Anterior cingulate cortex (tissue), 58 donors: ENCODE data around the gene STK32C.

Source experiments
- DNase-seq, 58 donors: peaks; one replicate each; lab custom pipeline; 2025; lab: John Stamatoyannopoulos, UW

STK32C gene

GRCh38 chr10:132237871-132238270 lies 69.9 kb downstream of the STK32C start:
- peak in 5 of 58 donors; percentile 11 to 56 (median 24) for DNase-seq

GRCh38 chr10:132237396-132237795 lies 70.4 kb downstream of the STK32C start:
- no peak for DNase-seq

- DNase-seq = no peak
Observed at GRCh38 chr10:132236881-132237280, 70.9 kb downstream of the STK32C start.

GRCh38 chr10:132236161-132236560 lies 71.6 kb downstream of the STK32C start:
- no peak for DNase-seq

- DNase-seq = no peak
Observed at GRCh38 chr10:132234860-132235259, 72.9 kb downstream of the STK32C start.

GRCh38 chr10:132233501-132234085 lies 74.2 kb downstream of the STK32C start:
- no peak for DNase-seq

- DNase-seq = no peak
Observed at GRCh38 chr10:132232981-132233380, 74.8 kb downstream of the STK32C start.

GRCh38 chr10:132232023-132232951 lies 75.5 kb downstream of the STK32C start:
- DNase-seq = peak in 20 of 58 donors; percentile 12 to 58 (median 34)

GRCh38 chr10:132231656-132232022 lies 76.1 kb downstream of the STK32C start:
- DNase-seq = no peak

- DNase-seq = no peak
Observed at GRCh38 chr10:132230557-132231210, 77.1 kb downstream of the STK32C start.

GRCh38 chr10:132229834-132230556 lies 77.8 kb downstream of the STK32C start:
- DNase-seq = no peak

- DNase-seq = no peak
Observed at GRCh38 chr10:132229096-132229495, 78.7 kb downstream of the STK32C start.

- no peak for DNase-seq
Observed at GRCh38 chr10:132228616-132229015, 79.1 kb downstream of the STK32C start.

GRCh38 chr10:132227851-132228390 lies 79.8 kb downstream of the STK32C start:
- DNase-seq = no peak

- DNase-seq = no peak
Observed at GRCh38 chr10:132226586-132227405, 81.0 kb downstream of the STK32C start.

GRCh38 chr10:132225849-132226205 lies 81.9 kb downstream of the STK32C start:
- no peak for DNase-seq

- DNase-seq = no peak
Observed at GRCh38 chr10:132225073-132225848, 82.5 kb downstream of the STK32C start.

GRCh38 chr10:132224343-132225072 lies 83.2 kb downstream of the STK32C start:
- DNase-seq = no peak
